Activated CD4-positive, CD25-positive, alpha-beta regulatory T cell treated with anti-CD3 and anti-CD28 coated beads, Interleukin-2, amount 50 U/mL, for 16 hours (primary cell): ENCODE data around the gene DEFB131A.
"Not testable (repeated sequence)": the region's sequence is repeated elsewhere in the genome, so short reads cannot be mapped to it uniquely, and the experiment has no call there.

Experiments
- DNase-seq: peaks from one replicate; pipeline ENCODE4 v3.0.0-alpha.2; 2020; ENCODE audit warnings: low read depth, low spot score

Gene DEFB131A

GRCh38 chr4:9444114-9444513 is at the start of gene DEFB131A:
TSS of gene DEFB131A (plus strand) at chr4:9444414. CDS start at chr4:9444534, 120 bp downstream.
- not testable (repeated sequence) for DNase-seq

- not testable (repeated sequence) for DNase-seq
Observed at GRCh38 chr4:9405774-9406173, 38.4 kb upstream of the DEFB131A start.

- not testable (repeated sequence) for DNase-seq
Observed at GRCh38 chr4:9406491-9406890, 37.7 kb upstream of the DEFB131A start.

- DNase-seq = no peak
Observed at GRCh38 chr4:9409793-9410192, 34.4 kb upstream of the DEFB131A start.

GRCh38 chr4:9421884-9422455 is 22.2 kb upstream of the DEFB131A start:
- DNase-seq = not testable (repeated sequence)

GRCh38 chr4:9425916-9426315 is 18.3 kb upstream of the DEFB131A start:
- not testable (repeated sequence) for DNase-seq

GRCh38 chr4:9430061-9430460 is 14.2 kb upstream of the DEFB131A start:
- not testable (repeated sequence) for DNase-seq

- DNase-seq = not testable (repeated sequence)
Observed at GRCh38 chr4:9433320-9433719, 10.9 kb upstream of the DEFB131A start.

- not testable (repeated sequence) for DNase-seq
Observed at GRCh38 chr4:9436728-9437127, 7.5 kb upstream of the DEFB131A start.

- DNase-seq = not testable (repeated sequence)
Observed at GRCh38 chr4:9442355-9442754, 1.9 kb upstream of the DEFB131A start.

- DNase-seq = not testable (repeated sequence)
Observed at GRCh38 chr4:9444681-9445080, 467 bp downstream of the DEFB131A start.

- DNase-seq = not testable (repeated sequence)
Observed at GRCh38 chr4:9452251-9452650, 8.0 kb downstream of the DEFB131A start.

GRCh38 chr4:9454284-9454683 is 10.1 kb downstream of the DEFB131A start:
- DNase-seq = not testable (repeated sequence)

- DNase-seq = not testable (repeated sequence)
Observed at GRCh38 chr4:9455046-9455445, 10.8 kb downstream of the DEFB131A start.

- DNase-seq = not testable (repeated sequence)
Observed at GRCh38 chr4:9479466-9479865, 35.3 kb downstream of the DEFB131A start.

- DNase-seq = not testable (repeated sequence)
Observed at GRCh38 chr4:9480066-9480465, 35.9 kb downstream of the DEFB131A start.

- DNase-seq = not testable (repeated sequence)
Observed at GRCh38 chr4:9482871-9483270, 38.7 kb downstream of the DEFB131A start.

GRCh38 chr4:9483682-9484081 is 39.5 kb downstream of the DEFB131A start:
- DNase-seq = not testable (repeated sequence)

GRCh38 chr4:9486880-9487279 is 42.7 kb downstream of the DEFB131A start:
- not testable (repeated sequence) for DNase-seq

- not testable (repeated sequence) for DNase-seq
Observed at GRCh38 chr4:9488796-9489195, 44.6 kb downstream of the DEFB131A start.

GRCh38 chr4:9490496-9490895 is 46.3 kb downstream of the DEFB131A start:
- not testable (repeated sequence) for DNase-seq

- DNase-seq = not testable (repeated sequence)
Observed at GRCh38 chr4:9490986-9491385, 46.8 kb downstream of the DEFB131A start.

- not testable (repeated sequence) for DNase-seq
Observed at GRCh38 chr4:9493589-9493988, 49.4 kb downstream of the DEFB131A start.
